Small intestine (tissue), 7 donors: Measurements from ENCODE around the gene AP3D1. TPM values are rescaled to one million over a fixed set of nuclear protein-coding genes. Genes with fewer than 3 reads are reported as not detected.
A peak's percentile ranks its signal among the peaks of the same experiment; 100 is the strongest.
"Not testable (repeated sequence)": the region's sequence is repeated elsewhere in the genome, so short reads cannot be mapped to it uniquely, and the experiment has no call there.

Source experiments
- DNase-seq, 2 donors: peaks; one replicate each; pipeline versions ENCODE4 v3.0.0 to v3.0.0-alpha.2; 2013
- FAIRE-seq: peaks from 2 replicates; lab custom pipeline; 2012; peaks lifted over from hg19 to GRCh38; lab: Jason Lieb, UNC
- H3K27ac ChIP-seq, 3 donors: one replicate each; pipeline ENCODE4 v1.5.1; 2013; ENCODE audit warnings: low read length in 2 of 3, mild to moderate bottlenecking in 2 of 3, control low read depth in 1 of 3, inconsistent platforms in 1 of 3, low read depth in 1 of 3, moderate library complexity in 1 of 3
- H3K27me3 ChIP-seq, 3 donors: one replicate each; pipeline ENCODE4 v1.6.1; 2013; ENCODE audit warnings: low read length in 3 of 3, inconsistent platforms in 1 of 3; ENCODE audit not compliant: control insufficient read depth in 3 of 3, insufficient read depth in 3 of 3
- H3K36me3 ChIP-seq, 3 donors: one replicate each; pipeline ENCODE4 v1.6.1; 2013; ENCODE audit warnings: low read length in 3 of 3, inconsistent platforms in 1 of 3, low read depth in 1 of 3, mild to moderate bottlenecking in 1 of 3, moderate library complexity in 1 of 3; ENCODE audit not compliant: control insufficient read depth in 3 of 3, insufficient read depth in 2 of 3
- H3K4me1 ChIP-seq, 3 donors: one replicate each; pipeline ENCODE4 v1.6.1; 2013; ENCODE audit warnings: low read length in 2 of 3, inconsistent platforms in 1 of 3, low read depth in 1 of 3, mild to moderate bottlenecking in 1 of 3, moderate library complexity in 1 of 3; ENCODE audit not compliant: control insufficient read depth in 3 of 3, insufficient read depth in 2 of 3
- H3K4me3 ChIP-seq, 3 donors: one replicate each; pipeline ENCODE4 v1.5.1; 2013; ENCODE audit warnings: low read length in 3 of 3, control low read depth in 1 of 3, inconsistent platforms in 1 of 3, low read depth in 1 of 3, mild to moderate bottlenecking in 1 of 3, moderate library complexity in 1 of 3
- H3K9me3 ChIP-seq, 2 donors: one replicate each; pipeline ENCODE4 v1.6.1; 2013; ENCODE audit warnings: low read depth in 1 of 2, low read length in 1 of 2; ENCODE audit not compliant: control insufficient read depth in 2 of 2, insufficient read depth in 1 of 2
- WGBS, 3 donors: extraction: QIAGEN DNeasy Blood & Tissue Kit; methylation state at CpG; one replicate each; pipeline ENCODE4 v1.1.7; 2013; 5-methylcytosine and 5-hydroxymethylcytosine counted together
- polyA plus RNA-seq, 4 donors: library from polyadenylated mRNA; stranded (reverse) in 3 of 4; unstranded in 1 of 4; fragments of 200-250 nt in 3 of 4; fragments of 120-200 nt in 1 of 4; gene quantifications; one replicate each; pipeline versions ENCODE4 v1.2.1 to v1.2.3, GENCODE V29; 2013
- donor health status: healthy with polysubstance abuse.
- donor health status: control.
- donor health status: control.
- donor health status: Bipolar disorder and iron deficiency.
- donor health status: healthy.

AP3D1 gene
- polyA plus RNA-seq, 4 donors = 68.1 to 106 (median 89.9) TPM

GRCh38 chr19:2129892-2130770, 21.2 kb downstream of the AP3D1 start:
- H3K27me3 ChIP-seq = no peaks in the 10 kb centered on the region
- H3K36me3 ChIP-seq = peaks cover 22 to 84% (median 25%) of the 10 kb centered on the region in 3 donors
- 95 to 97% (median 97%) methylated on average over 26 to 28 of the region's 28 CpGs for WGBS, 3 donors
- FAIRE-seq = no peak
- H3K27ac ChIP-seq = no peak overlapping the region
- no peak overlapping the region for H3K4me3 ChIP-seq
- H3K4me1 ChIP-seq = no peaks in the 10 kb centered on the region
- no peaks in the 10 kb centered on the region for H3K9me3 ChIP-seq
- DNase-seq = no peak

GRCh38 chr19:2129486-2129885, 21.9 kb downstream of the AP3D1 start:
- FAIRE-seq = no peak
- Histone ChIP-seq H3K4me3 (no peak overlapping the region), H3K4me1 (no peaks in the 10 kb centered on the region), H3K27me3 (no peaks in the 10 kb centered on the region), H3K9me3 (no peaks in the 10 kb centered on the region), H3K27ac (no peak overlapping the region), H3K36me3 (peaks cover 22 to 85% (median 25%) of the 10 kb centered on the region in 3 donors)
- WGBS, 3 donors = 95 to 97% (median 96%) methylated on average over 11 of the region's 11 CpGs
- DNase-seq = no peak

GRCh38 chr19:2129022-2129421, 22.3 kb downstream of the AP3D1 start:
- no peaks in the 10 kb centered on the region for H3K9me3 ChIP-seq
- H3K36me3 ChIP-seq = peaks cover 22 to 86% (median 27%) of the 10 kb centered on the region in 3 donors
- H3K4me3 ChIP-seq = no peak overlapping the region
- FAIRE-seq (no peak), DNase-seq (no peak)
- 94 to 97% (median 97%) methylated on average over 18 to 21 of the region's 21 CpGs for WGBS, 3 donors
- no peak overlapping the region for H3K27ac ChIP-seq
- H3K27me3 ChIP-seq = no peaks in the 10 kb centered on the region
- no peaks in the 10 kb centered on the region for H3K4me1 ChIP-seq

- H3K27me3 ChIP-seq, H3K4me3 ChIP-seq, H3K9me3 ChIP-seq, FAIRE-seq, DNase-seq, H3K4me1 ChIP-seq, H3K27ac ChIP-seq: not testable (repeated sequence)
- peaks cover 24 to 89% (median 27%) of the 10 kb centered on the region in 3 donors for H3K36me3 ChIP-seq
- whole genome bisulfite sequencing, 3 donors = 87 to 95% (median 90%) methylated on average over 19 to 34 of the region's 34 CpGs
These were observed 23.1 kb downstream of the AP3D1 start for GRCh38 chr19:2128252-2128651.

- FAIRE-seq (no peak), DNase-seq (peak; percentile 33 to 40)
- peaks cover 23 to 90% (median 27%) of the 10 kb centered on the region in 3 donors for H3K36me3 ChIP-seq
- no peaks in the 10 kb centered on the region for H3K9me3 ChIP-seq
- H3K4me3 ChIP-seq = no peak overlapping the region
- H3K27me3 ChIP-seq = no peaks in the 10 kb centered on the region
- H3K27ac ChIP-seq = no peak overlapping the region
- WGBS, 3 donors = 47 to 77% (median 52%) methylated on average over 19 of the region's 19 CpGs
- H3K4me1 ChIP-seq = no peaks in the 10 kb centered on the region
These were observed 23.6 kb downstream of the AP3D1 start for GRCh38 chr19:2127758-2128157.

- peaks cover 22 to 90% (median 27%) of the 10 kb centered on the region in 3 donors for H3K36me3 ChIP-seq
These were observed 24.4 kb downstream of the AP3D1 start for GRCh38 chr19:2126879-2127518.

GRCh38 chr19:2123682-2124387, 27.5 kb downstream of the AP3D1 start:
- Histone ChIP-seq H3K9me3 (no peaks in the 10 kb centered on the region), H3K27ac (no peak overlapping the region), H3K36me3 (peaks cover 23 to 88% (median 25%) of the 10 kb centered on the region in 3 donors), H3K27me3 (no peaks in the 10 kb centered on the region), H3K4me1 (no peaks in the 10 kb centered on the region), H3K4me3 (no peak overlapping the region)
- DNase-seq (no peak), FAIRE-seq (no peak)
- WGBS, 3 donors = 90 to 95% (median 91%) methylated on average over 25 of the region's 25 CpGs

More at GRCh38 chr19:2126879-2127518, 24.4 kb downstream of the AP3D1 start:
- Histone ChIP-seq H3K27ac (no peak overlapping the region), H3K9me3 (no peaks in the 10 kb centered on the region), H3K4me3 (no peak overlapping the region), H3K4me1 (no peaks in the 10 kb centered on the region), H3K27me3 (no peaks in the 10 kb centered on the region)
- DNase-seq (no peak), FAIRE-seq (no peak)
- WGBS, 3 donors = 95 to 99% (median 97%) methylated on average over 23 to 24 of the region's 24 CpGs

GRCh38 chr19:2122982-2123381, 28.4 kb downstream of the AP3D1 start:
- Histone ChIP-seq H3K4me3 (no peak overlapping the region), H3K27me3 (no peaks in the 10 kb centered on the region), H3K4me1 (no peaks in the 10 kb centered on the region), H3K27ac (no peak overlapping the region), H3K9me3 (no peaks in the 10 kb centered on the region), H3K36me3 (peaks cover 22 to 94% (median 23%) of the 10 kb centered on the region in 3 donors)
- DNase-seq (no peak), FAIRE-seq (no peak)
- 95 to 97% (median 95%) methylated on average over 10 of the region's 10 CpGs for WGBS, 3 donors
